Measurements from ENCODE around the gene RTN1. TPM values are rescaled to one million over a fixed set of nuclear protein-coding genes. Genes with fewer than 3 reads are reported as not detected.

Gene RTN1
- polyA plus RNA-seq, 2 of the 4 experiments (the other 2 are of a cell fraction): 0.09 TPM; not detected in 1

DNA sequence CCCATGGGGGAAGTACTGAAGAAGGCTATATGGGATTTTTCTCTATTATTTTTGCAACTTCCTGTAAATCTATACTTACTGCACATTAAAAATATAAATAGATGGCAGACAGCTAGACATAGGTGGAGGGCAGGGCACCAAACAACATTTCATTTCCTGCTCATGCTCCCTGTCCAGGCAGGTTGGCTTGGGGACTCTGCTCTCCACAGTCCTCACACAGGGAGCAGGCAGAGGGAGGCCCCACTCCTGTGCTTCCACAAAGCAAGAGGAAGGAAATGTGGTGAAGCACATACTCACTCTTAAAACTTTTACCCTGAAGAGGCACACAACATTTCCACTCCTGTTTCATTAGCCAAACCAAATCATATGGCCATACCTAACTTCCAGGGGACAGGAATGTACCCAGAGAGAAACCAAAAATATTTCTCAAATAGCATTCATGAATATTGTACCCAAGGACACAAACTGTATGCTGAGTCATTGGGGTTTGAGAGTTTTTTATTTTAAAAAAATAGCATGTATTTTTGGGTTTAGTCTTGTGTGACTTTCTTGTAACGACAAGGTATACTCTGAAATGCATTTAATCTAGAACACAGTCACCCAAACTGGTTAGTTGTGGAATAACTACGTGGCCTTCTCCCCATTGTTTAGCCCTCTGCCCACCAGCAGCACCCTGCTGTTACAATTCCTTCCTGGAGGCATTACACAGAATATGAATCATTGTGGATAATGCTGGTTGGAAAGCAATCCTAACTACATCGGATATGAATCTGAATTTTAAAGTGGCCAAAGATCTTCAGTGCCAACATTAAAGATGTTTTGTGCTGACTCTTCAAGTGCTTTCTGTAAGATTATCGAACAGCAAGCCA is 40.9 kb downstream of the RTN1 start:
- H3K27ac ChIP-seq: no peak overlapping the region
- no peak overlapping the region for H3K4me3 ChIP-seq
- TF ChIP-seq ESRRA (IDR thresholded peaks at IDR 0.05; ENCODE audit: borderline replicate concordance, low read length): no peak
- no peak for TF ChIP-seq CEBPB (IDR thresholded peaks at IDR 0.05)
- no peak for TF ChIP-seq RARB (CRISPR knock-in tag; IDR thresholded peaks at IDR 0.05)
- no peak for TF ChIP-seq EHMT2 (IDR thresholded peaks at IDR 0.05; ENCODE audit: low read depth)
- TF ChIP-seq, protein P1, sequence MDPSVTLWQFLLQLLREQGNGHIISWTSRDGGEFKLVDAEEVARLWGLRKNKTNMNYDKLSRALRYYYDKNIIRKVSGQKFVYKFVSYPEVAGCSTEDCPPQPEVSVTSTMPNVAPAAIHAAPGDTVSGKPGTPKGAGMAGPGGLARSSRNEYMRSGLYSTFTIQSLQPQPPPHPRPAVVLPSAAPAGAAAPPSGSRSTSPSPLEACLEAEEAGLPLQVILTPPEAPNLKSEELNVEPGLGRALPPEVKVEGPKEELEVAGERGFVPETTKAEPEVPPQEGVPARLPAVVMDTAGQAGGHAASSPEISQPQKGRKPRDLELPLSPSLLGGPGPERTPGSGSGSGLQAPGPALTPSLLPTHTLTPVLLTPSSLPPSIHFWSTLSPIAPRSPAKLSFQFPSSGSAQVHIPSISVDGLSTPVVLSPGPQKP (IDR thresholded peaks at IDR 0.05; ENCODE audit: low read depth, low read length): no peak
- peak; percentile 30 to 54; a peak in 2 of 6 replicates for ATAC-seq
- WGBS (ENCODE audit: missing lambda C conversion rate): 26% methylated on average over 4 of the region's 4 CpGs
- FAIRE-seq: no peak
- H3K4me2 ChIP-seq: peak overlapping the region; percentile 23; the same call in 1 of the 3 replicates
- ChIA-PET POLR2A (no interaction called here), CTCF (interaction anchor here (1.2 kb wide), 1 partner anchor 135 kb away, joined by 3 read pairs; no protein-coding TSS in a partner anchor)
- no peak for DNase-seq (ENCODE audit: low read depth in 1 of 2, low spot score in 1 of 2)
- H3K9me3 ChIP-seq: no peaks in the 10 kb centered on the region
- peaks cover 4% of the 10 kb centered on the region; the same call in 1 of the 3 replicates for H3K4me1 ChIP-seq

DNA sequence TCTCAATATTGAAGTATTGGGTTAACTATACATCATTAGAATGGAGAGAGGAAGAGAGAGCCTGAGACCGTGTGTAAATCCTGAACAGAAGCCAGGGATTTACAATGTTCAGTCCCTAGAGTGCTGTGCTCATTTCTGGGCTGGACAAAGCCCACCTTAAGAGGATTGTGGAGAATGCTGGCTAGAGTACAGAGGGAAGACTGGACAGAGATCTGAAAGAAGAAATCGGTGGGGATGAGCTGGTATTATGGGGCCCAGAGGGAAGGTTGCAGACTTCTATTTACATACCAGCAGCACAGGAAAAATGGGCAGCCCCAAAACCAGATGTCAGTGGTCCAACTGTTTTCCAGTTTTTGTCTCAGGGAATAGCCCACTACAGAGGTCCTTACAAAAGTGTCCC is 42.3 kb downstream of the RTN1 start:
- Histone ChIP-seq H3K4me2 (no peak overlapping the region), H3K4me1 (peaks cover 4% of the 10 kb centered on the region; the same call in 1 of the 3 replicates), H3K4me3 (no peak overlapping the region), H3K9me3 (no peaks in the 10 kb centered on the region), H3K27ac (no peak overlapping the region)
- ATAC-seq: no peak
- FAIRE-seq: no peak
- WGBS (ENCODE audit: missing lambda C conversion rate): 22% methylated on average over 2 of the region's 2 CpGs
- TF ChIP-seq NFE2L2 (conservative IDR thresholded peaks at IDR 0.05; ENCODE audit: low read length) (no peak), SMC3 (IDR thresholded peaks at IDR 0.05) (no peak), EP300 (IDR thresholded peaks at IDR 0.05) (no peak), HDAC2 (IDR thresholded peaks at IDR 0.05) (no peak), MAFK (IDR thresholded peaks at IDR 0.05; ENCODE audit: partially characterized antibody) (no peak), POLR2A (IDR thresholded peaks at IDR 0.05; ENCODE audit: low read length) (no peak), RNF2 (IDR thresholded peaks at IDR 0.05; ENCODE audit: borderline replicate concordance, low read depth) (no peak), NPAS2 (CRISPR knock-in tag; IDR thresholded peaks at IDR 0.05; ENCODE audit: borderline replicate concordance) (no peak), HOXA7 (CRISPR knock-in tag; IDR thresholded peaks at IDR 0.05) (no peak), JUNB (IDR thresholded peaks at IDR 0.05) (no peak), ESRRA (IDR thresholded peaks at IDR 0.05; ENCODE audit: borderline replicate concordance, low read length) (no peak), RCOR1 (IDR thresholded peaks at IDR 0.05; ENCODE audit: low read depth, low read length) (no peak), PHF8 (IDR thresholded peaks at IDR 0.05; ENCODE audit: borderline replicate concordance, low read depth) (no peak)
- TF ChIP-seq, protein P2, sequence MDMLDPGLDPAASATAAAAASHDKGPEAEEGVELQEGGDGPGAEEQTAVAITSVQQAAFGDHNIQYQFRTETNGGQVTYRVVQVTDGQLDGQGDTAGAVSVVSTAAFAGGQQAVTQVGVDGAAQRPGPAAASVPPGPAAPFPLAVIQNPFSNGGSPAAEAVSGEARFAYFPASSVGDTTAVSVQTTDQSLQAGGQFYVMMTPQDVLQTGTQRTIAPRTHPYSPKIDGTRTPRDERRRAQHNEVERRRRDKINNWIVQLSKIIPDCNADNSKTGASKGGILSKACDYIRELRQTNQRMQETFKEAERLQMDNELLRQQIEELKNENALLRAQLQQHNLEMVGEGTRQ (IDR thresholded peaks at IDR 0.05): no peak
- TF ChIP-seq, protein P3, sequence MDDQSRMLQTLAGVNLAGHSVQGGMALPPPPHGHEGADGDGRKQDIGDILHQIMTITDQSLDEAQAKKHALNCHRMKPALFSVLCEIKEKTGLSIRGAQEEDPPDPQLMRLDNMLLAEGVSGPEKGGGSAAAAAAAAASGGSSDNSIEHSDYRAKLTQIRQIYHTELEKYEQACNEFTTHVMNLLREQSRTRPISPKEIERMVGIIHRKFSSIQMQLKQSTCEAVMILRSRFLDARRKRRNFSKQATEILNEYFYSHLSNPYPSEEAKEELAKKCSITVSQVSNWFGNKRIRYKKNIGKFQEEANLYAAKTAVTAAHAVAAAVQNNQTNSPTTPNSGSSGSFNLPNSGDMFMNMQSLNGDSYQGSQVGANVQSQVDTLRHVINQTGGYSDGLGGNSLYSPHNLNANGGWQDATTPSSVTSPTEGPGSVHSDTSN (IDR thresholded peaks at IDR 0.05): no peak
- CTCF ChIA-PET: no interaction called here
- DNase-seq (ENCODE audit: low read depth in 1 of 2, low spot score in 1 of 2): no peak
- POLR2A ChIA-PET: no interaction called here

DNA sequence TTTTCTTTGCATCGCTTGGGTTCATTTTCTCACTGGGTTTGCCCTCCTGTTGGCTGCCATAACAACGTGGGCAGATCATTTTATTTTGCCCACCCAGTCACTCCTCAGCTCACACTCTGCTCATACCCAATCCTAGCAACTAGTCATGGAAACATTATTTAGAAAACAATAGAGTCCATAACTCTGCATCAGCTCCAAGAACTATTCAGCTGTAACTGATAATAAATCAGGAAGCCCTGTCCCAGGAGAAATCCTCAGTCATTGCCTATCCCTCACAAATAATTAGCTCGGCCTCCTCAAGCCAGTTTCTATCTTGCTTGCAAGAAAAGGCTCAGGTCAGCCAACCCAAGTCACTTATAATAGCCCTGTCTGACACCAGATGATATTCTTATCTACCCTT is 43.2 kb downstream of the RTN1 start:
- TF ChIP-seq GATA3 (IDR thresholded peaks at IDR 0.05; ENCODE audit: borderline replicate concordance) (no peak), JUNB (IDR thresholded peaks at IDR 0.05) (no peak), ESRRA (IDR thresholded peaks at IDR 0.05; ENCODE audit: borderline replicate concordance, low read length) (no peak)
- H3K27ac ChIP-seq: no peak overlapping the region
- CTCF ChIA-PET: no interaction called here
- POLR2A ChIA-PET: no interaction called here
- no peaks in the 10 kb centered on the region for H3K9me3 ChIP-seq
- no peak for DNase-seq (ENCODE audit: low read depth in 1 of 2, low spot score in 1 of 2)
- WGBS (ENCODE audit: missing lambda C conversion rate): 40% methylated on average over 3 of the region's 3 CpGs
- no peak overlapping the region for H3K4me3 ChIP-seq
- FAIRE-seq: no peak
- peaks cover 4% of the 10 kb centered on the region; the same call in 1 of the 3 replicates for H3K4me1 ChIP-seq
- no peak for ATAC-seq
- no peak overlapping the region for H3K4me2 ChIP-seq
